HAP-1 (cell line): ENCODE measurements around the gene RGS14.
A peak's percentile ranks its signal among the peaks of the same experiment; 100 is the strongest.

Source experiments
- DNase-seq, 2 experiments: peaks; one replicate each; pipeline ENCODE4 v3.0.0-alpha.2; 2016 to 2020; ENCODE audit warnings: low spot score in 2 of 2
- H3K27me3 ChIP-seq: fragments of 250-450 bp; sonication (Bioruptor Pico); 2 replicates; pipeline ENCODE4 v1.5.1; 2020; ENCODE audit warnings: low read depth, mild to moderate bottlenecking, moderate library complexity
- H3K36me3 ChIP-seq: fragments of 250-450 bp; sonication (Bioruptor Pico); replicated peaks from 2 replicates; pipeline ENCODE4 v1.5.1; 2020; ENCODE audit warnings: mild to moderate bottlenecking
- H3K4me1 ChIP-seq: fragments of 250-450 bp; sonication (Bioruptor Pico); 2 replicates; pipeline ENCODE4 v1.5.1; 2020; ENCODE audit warnings: mild to moderate bottlenecking
- H3K4me3 ChIP-seq: fragments of 250-450 bp; sonication (Bioruptor Pico); 2 replicates; pipeline ENCODE4 v1.5.1; 2020; ENCODE audit warnings: mild to moderate bottlenecking, moderate library complexity
- H3K9me3 ChIP-seq: fragments of 250-450 bp; sonication (Bioruptor Pico); 2 replicates; pipeline ENCODE4 v1.5.1; 2020; ENCODE audit warnings: mild to moderate bottlenecking, moderate library complexity
- in situ Hi-C: fragments of 300-500 bp; cut with MboI; formaldehyde crosslinking; loops from 3 replicates; pipeline ENCODE4 v1.14.3; 2020; ENCODE audit warnings: low sequenced_read_pairs, inconsistent platforms, mixed read lengths

RGS14 gene

GRCh38 chr5:177390363-177391300, 32.9 kb downstream of the RGS14 start:
- H3K36me3 ChIP-seq, result no peaks in the 10 kb centered on the region
- in situ Hi-C loops, result loop anchor here (5.0 kb wide), 1 partner anchor 57 kb away; the partner anchor contains the start of gene PRR7
- no peaks in the 10 kb centered on the region for H3K4me1 ChIP-seq

GRCh38 chr5:177392765-177393164, 35.0 kb downstream of the RGS14 start:
- in situ Hi-C loops, result loop anchor here (5.0 kb wide), 1 partner anchor 55 kb away; the partner anchor contains the start of gene PRR7
- DNase-seq, result no peak
- Histone ChIP-seq H3K4me1 (no peaks in the 10 kb centered on the region), H3K9me3 (no peaks in the 10 kb centered on the region), H3K36me3 (no peaks in the 10 kb centered on the region), H3K27me3 (no peaks in the 10 kb centered on the region), H3K4me3 (no peak overlapping the region)

More at GRCh38 chr5:177390363-177391300, 32.9 kb downstream of the RGS14 start:
- Histone ChIP-seq H3K4me3 (no peak overlapping the region), H3K27me3 (peaks cover under 1% of the 10 kb centered on the region; the same call in 1 of the 2 replicates), H3K9me3 (no peaks in the 10 kb centered on the region)
- DNase-seq, result peak; percentile 80 to 93

- no peak for DNase-seq
- H3K4me3 ChIP-seq, result no peak overlapping the region
- H3K9me3 ChIP-seq, result no peaks in the 10 kb centered on the region
- H3K4me1 ChIP-seq, result no peaks in the 10 kb centered on the region
- H3K27me3 ChIP-seq, result no peaks in the 10 kb centered on the region
- in situ Hi-C loops, result loop anchor here (5.0 kb wide), 1 partner anchor 54 kb away; the partner anchor contains the start of gene PRR7
- H3K36me3 ChIP-seq, result no peaks in the 10 kb centered on the region
Observed at GRCh38 chr5:177393206-177393765, 35.6 kb downstream of the RGS14 start.

- no peak for DNase-seq
- H3K9me3 ChIP-seq, result no peaks in the 10 kb centered on the region
- no peak overlapping the region for H3K4me3 ChIP-seq
- no peaks in the 10 kb centered on the region for H3K36me3 ChIP-seq
- in situ Hi-C loops, result loop anchor here (5.0 kb wide), 1 partner anchor 53 kb away; the partner anchor contains the start of gene PRR7
- no peaks in the 10 kb centered on the region for H3K4me1 ChIP-seq
- H3K27me3 ChIP-seq, result no peaks in the 10 kb centered on the region
Observed at GRCh38 chr5:177393990-177394389, 36.3 kb downstream of the RGS14 start.

- Histone ChIP-seq H3K4me1 (no peaks in the 10 kb centered on the region), H3K27me3 (no peaks in the 10 kb centered on the region), H3K9me3 (no peaks in the 10 kb centered on the region), H3K4me3 (no peak overlapping the region), H3K36me3 (no peaks in the 10 kb centered on the region)
- no peak for DNase-seq
- in situ Hi-C loops, result no loop called here
Observed at GRCh38 chr5:177396078-177396477, 38.4 kb downstream of the RGS14 start.

- in situ Hi-C loops, result no loop called here
- Histone ChIP-seq H3K4me3 (no peak overlapping the region), H3K4me1 (no peaks in the 10 kb centered on the region), H3K27me3 (no peaks in the 10 kb centered on the region), H3K9me3 (no peaks in the 10 kb centered on the region), H3K36me3 (no peaks in the 10 kb centered on the region)
- no peak for DNase-seq
Observed at GRCh38 chr5:177396807-177397206, 39.1 kb downstream of the RGS14 start.

GRCh38 chr5:177397875-177398390, 40.2 kb downstream of the RGS14 start:
- Histone ChIP-seq H3K4me1 (no peaks in the 10 kb centered on the region), H3K9me3 (no peaks in the 10 kb centered on the region), H3K27me3 (no peaks in the 10 kb centered on the region), H3K36me3 (no peaks in the 10 kb centered on the region), H3K4me3 (no peak overlapping the region)
- DNase-seq, result no peak
- in situ Hi-C loops, result no loop called here

- Histone ChIP-seq H3K9me3 (no peaks in the 10 kb centered on the region), H3K4me3 (no peak within 1 kb of the TSS), H3K4me1 (peaks cover 10% of the 10 kb centered on the region), H3K27me3 (no peaks in the 10 kb centered on the region), H3K36me3 (no peaks in the 10 kb centered on the region)
- DNase-seq, result no peak
- in situ Hi-C loops, result no loop called here
Observed at GRCh38 chr5:177399997-177400868, 42.5 kb downstream of the RGS14 start, which contains the start of gene PFN3. Gene PFN3, minus strand, starts transcription at chr5:177400661. Its CDS starts 85 bp downstream, at chr5:177400576.

GRCh38 chr5:177402271-177403043, 44.7 kb downstream of the RGS14 start:
- no peaks in the 10 kb centered on the region for H3K36me3 ChIP-seq
- peak overlapping the region; percentile 53; the same call in 1 of the 2 replicates for H3K4me3 ChIP-seq
- H3K9me3 ChIP-seq, result no peaks in the 10 kb centered on the region
- in situ Hi-C loops, result no loop called here
- no peak for DNase-seq
- H3K27me3 ChIP-seq, result no peaks in the 10 kb centered on the region
- H3K4me1 ChIP-seq, result peaks cover 10% of the 10 kb centered on the region

- Histone ChIP-seq H3K4me3 (peak overlapping the region; percentile 53), H3K9me3 (no peaks in the 10 kb centered on the region), H3K4me1 (peaks cover 10% of the 10 kb centered on the region), H3K27me3 (no peaks in the 10 kb centered on the region), H3K36me3 (no peaks in the 10 kb centered on the region)
- no peak for DNase-seq
- in situ Hi-C loops, result no loop called here
Observed at GRCh38 chr5:177403102-177403791, 45.5 kb downstream of the RGS14 start.

GRCh38 chr5:177403792-177404640, 46.3 kb downstream of the RGS14 start:
- H3K4me1 ChIP-seq, result peaks cover 10% of the 10 kb centered on the region
- H3K9me3 ChIP-seq, result no peaks in the 10 kb centered on the region
- in situ Hi-C loops, result no loop called here
- H3K36me3 ChIP-seq, result no peaks in the 10 kb centered on the region
- DNase-seq, result peak; percentile 62 to 88
- H3K4me3 ChIP-seq, result peak overlapping the region; percentile 53
- no peaks in the 10 kb centered on the region for H3K27me3 ChIP-seq
